Left ventricle myocardium inferior (tissue), 1 donor: Measurements from ENCODE around the gene RPS6KA2. TPM values are rescaled to one million over a fixed set of nuclear protein-coding genes. Genes with fewer than 3 reads are reported as not detected.
A peak's percentile ranks its signal among the peaks of the same experiment; 100 is the strongest.
"Not testable (repeated sequence)": the region's sequence is repeated elsewhere in the genome, so short reads cannot be mapped to it uniquely, and the experiment has no call there.

Source experiments
- DNase-seq: peaks from one replicate; pipeline ENCODE4 v3.0.0-alpha.2; 2020
- H3K27ac ChIP-seq: fragments of 200-600 bp; replicated peaks from 2 replicates; pipeline ENCODE4 v1.8.0; 2021
- H3K27me3 ChIP-seq: fragments of 200-600 bp; 2 replicates; pipeline ENCODE4 v1.8.0; 2021; ENCODE audit warnings: low read depth
- H3K36me3 ChIP-seq: fragments of 200-600 bp; 2 replicates; pipeline ENCODE4 v1.8.0; 2021
- H3K4me1 ChIP-seq: fragments of 200-600 bp; 2 replicates; pipeline ENCODE4 v1.8.0; 2021
- H3K4me3 ChIP-seq: fragments of 200-600 bp; 2 replicates; pipeline ENCODE4 v1.8.0; 2021; ENCODE audit warnings: mild to moderate bottlenecking, moderate library complexity
- H3K9me3 ChIP-seq: fragments of 200-600 bp; replicated peaks from 2 replicates; pipeline ENCODE4 v1.8.0; 2021
- intact Hi-C: fragments of 100-400 bp; cut with micrococcal nuclease; formaldehyde crosslinking; loops from one replicate; pipeline ENCODE4 v1.11.0; 2022
- microRNA-seq: library from miRNA; unstranded; fragments of <30 nt; microRNA quantifications from one replicate; pipeline ENCODE4 v1.2.0, GENCODE V29; 2020
- total RNA-seq: library from RNA; stranded (reverse); fragmentation: NEBNext Ultra II Directional; extraction: Animal tissue kit (Norgen Biotek cat#: 25700); gene quantifications from one replicate; pipeline ENCODE4 v1.2.1, GENCODE V29; 2021
- TF ChIP-seq, protein P1 (sequence below): fragments of 200-600 bp; IDR thresholded peaks from 2 replicates; pipeline ENCODE4 v1.8.0; 2021; ENCODE audit warnings: antibody characterized with exemption, mild to moderate bottlenecking, borderline replicate concordance
- donor health status: DM: no; HTN: yes; CAD: no; lungs with severe emphysema.

The RPS6KA2 gene
- total RNA-seq, 1 donor from 2014 or later: 77.2 TPM

- Histone ChIP-seq H3K9me3 (no peaks in the 10 kb centered on the region), H3K4me3 (peak overlapping the region; percentile 36), H3K27ac (peak overlapping the region; percentile 83), H3K36me3 (peaks cover 49% of the 10 kb centered on the region), H3K4me1 (peaks cover 88% of the 10 kb centered on the region), H3K27me3 (no peaks in the 10 kb centered on the region)
- TF ChIP-seq, protein P1, sequence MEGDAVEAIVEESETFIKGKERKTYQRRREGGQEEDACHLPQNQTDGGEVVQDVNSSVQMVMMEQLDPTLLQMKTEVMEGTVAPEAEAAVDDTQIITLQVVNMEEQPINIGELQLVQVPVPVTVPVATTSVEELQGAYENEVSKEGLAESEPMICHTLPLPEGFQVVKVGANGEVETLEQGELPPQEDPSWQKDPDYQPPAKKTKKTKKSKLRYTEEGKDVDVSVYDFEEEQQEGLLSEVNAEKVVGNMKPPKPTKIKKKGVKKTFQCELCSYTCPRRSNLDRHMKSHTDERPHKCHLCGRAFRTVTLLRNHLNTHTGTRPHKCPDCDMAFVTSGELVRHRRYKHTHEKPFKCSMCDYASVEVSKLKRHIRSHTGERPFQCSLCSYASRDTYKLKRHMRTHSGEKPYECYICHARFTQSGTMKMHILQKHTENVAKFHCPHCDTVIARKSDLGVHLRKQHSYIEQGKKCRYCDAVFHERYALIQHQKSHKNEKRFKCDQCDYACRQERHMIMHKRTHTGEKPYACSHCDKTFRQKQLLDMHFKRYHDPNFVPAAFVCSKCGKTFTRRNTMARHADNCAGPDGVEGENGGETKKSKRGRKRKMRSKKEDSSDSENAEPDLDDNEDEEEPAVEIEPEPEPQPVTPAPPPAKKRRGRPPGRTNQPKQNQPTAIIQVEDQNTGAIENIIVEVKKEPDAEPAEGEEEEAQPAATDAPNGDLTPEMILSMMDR: no peak
- DNase-seq: no peak
- intact Hi-C loops: no loop called here
Observed at GRCh38 chr6:166364456-166364855, 262.6 kb downstream of the RPS6KA2 start.

GRCh38 chr6:166362427-166362826 lies 264.6 kb downstream of the RPS6KA2 start:
- H3K36me3 ChIP-seq: peaks cover 34% of the 10 kb centered on the region
- DNase-seq, H3K27me3 ChIP-seq, H3K4me3 ChIP-seq, intact Hi-C loops, H3K9me3 ChIP-seq: not testable (repeated sequence)
- peaks cover 69% of the 10 kb centered on the region for H3K4me1 ChIP-seq
- peak overlapping the region; percentile 83 for H3K27ac ChIP-seq

DNA sequence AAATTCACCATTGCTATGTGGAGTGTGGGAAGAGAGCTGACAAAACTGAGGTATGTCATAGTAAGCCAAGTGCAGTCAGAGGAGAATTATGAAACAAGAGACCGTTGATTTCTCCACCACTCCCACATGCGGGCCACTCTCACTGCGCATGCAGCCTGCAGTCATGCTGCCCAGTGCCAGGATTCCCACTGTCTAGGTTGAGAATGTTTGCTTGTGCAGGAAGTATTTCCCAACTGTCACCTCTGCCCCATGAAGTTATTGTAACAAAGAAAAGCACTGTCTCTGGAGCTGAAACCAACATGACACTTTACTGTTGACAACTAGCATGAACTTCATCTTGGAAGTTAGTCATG lies 266.0 kb downstream of the RPS6KA2 start:
- intact Hi-C loops: no loop called here
- TF ChIP-seq, protein P1: no peak
- Histone ChIP-seq H3K4me3 (no peak overlapping the region), H3K4me1 (peaks cover 55% of the 10 kb centered on the region), H3K27me3 (no peaks in the 10 kb centered on the region), H3K9me3 (no peaks in the 10 kb centered on the region), H3K27ac (peak overlapping the region; percentile 69), H3K36me3 (peaks cover 28% of the 10 kb centered on the region)
- peak; percentile 45 for DNase-seq

- intact Hi-C loops: no loop called here
- peaks cover 49% of the 10 kb centered on the region for H3K4me1 ChIP-seq
- no peak overlapping the region for H3K4me3 ChIP-seq
- no peaks in the 10 kb centered on the region for H3K27me3 ChIP-seq
- H3K36me3 ChIP-seq: peaks cover 24% of the 10 kb centered on the region
- no peaks in the 10 kb centered on the region for H3K9me3 ChIP-seq
- TF ChIP-seq, protein P1: no peak
- DNase-seq: no peak
- H3K27ac ChIP-seq: peak overlapping the region; percentile 69
Observed at GRCh38 chr6:166360243-166361076, 266.6 kb downstream of the RPS6KA2 start.

Small RNAs within 50 kb of the gene (microRNA-seq; reads per million reads assigned to microRNA genes)
- gene MIR1913: not detected

Other genes starting within 250 kb of the RPS6KA2 start
- 531 TPM for gene MPC1, start 244.3 kb downstream of the RPS6KA2 start, total RNA-seq
- 0.77 TPM for gene RAMACL, start 40.6 kb downstream of the RPS6KA2 start, total RNA-seq